Measurements from ENCODE around the gene FERMT2. TPM values are rescaled to one million over a fixed set of nuclear protein-coding genes. Genes with fewer than 3 reads are reported as not detected.

Gene FERMT2
- total RNA-seq, 1 donor from 2014 or later: 166 TPM

- Histone ChIP-seq H3K27ac (no peak overlapping the region), H4K20me1 (ENCODE audit: low read depth) (peaks cover 27% of the 10 kb centered on the region), H3K4me1 (no peaks in the 10 kb centered on the region), H3K9me3 (ENCODE audit: low read depth) (no peaks in the 10 kb centered on the region), H2AFZ (replicated peaks) (no peak overlapping the region), H3K4me3 (no peak overlapping the region), H3K4me2 (no peak overlapping the region), H3F3A (ENCODE audit: low read depth) (no peaks in the 10 kb centered on the region), H3K79me2 (ENCODE audit: low read depth) (peaks cover 98% of the 10 kb centered on the region), H3K27me3 (no peaks in the 10 kb centered on the region), H3K9ac (no peak overlapping the region), H3K36me3 (no peaks in the 10 kb centered on the region)
- Mint-ChIP-seq H3K4me3 (no peak overlapping the region), H3K9me3 (no peaks in the 10 kb centered on the region), H3K27ac (no peak overlapping the region), H3K27me3 (ENCODE audit: insufficient read depth, low read depth) (no peaks in the 10 kb centered on the region), H3K36me3 (peaks cover 21% of the 10 kb centered on the region), H3K4me1 (peaks cover 2% of the 10 kb centered on the region)
- no peak for TF ChIP-seq EZH2phosphoT487 (IDR thresholded peaks at IDR 0.05)
- TF ChIP-seq EZH2 (IDR thresholded peaks at IDR 0.05): no peak
- no peak for TF ChIP-seq CTCF (IDR thresholded peaks at IDR 0.05)
- no peak for DNase-seq (ENCODE audit: low spot score)
Observed at GRCh38 chr14:52917735-52918134, 33.1 kb downstream of the FERMT2 start.

GRCh38 chr14:52914295-52914694, 36.6 kb downstream of the FERMT2 start:
- Mint-ChIP-seq H3K27me3 (ENCODE audit: insufficient read depth, low read depth) (no peaks in the 10 kb centered on the region), H3K4me3 (no peak overlapping the region), H3K9me3 (no peaks in the 10 kb centered on the region), H3K36me3 (peaks cover 25% of the 10 kb centered on the region), H3K27ac (no peak overlapping the region), H3K4me1 (no peaks in the 10 kb centered on the region)
- no peak for DNase-seq (ENCODE audit: low spot score)
- H3K27me3 ChIP-seq: no peaks in the 10 kb centered on the region
- no peak overlapping the region for H3K4me2 ChIP-seq
- no peaks in the 10 kb centered on the region for H3K9me3 ChIP-seq (ENCODE audit: low read depth)
- H3K27ac ChIP-seq: no peak overlapping the region
- H3K4me1 ChIP-seq: no peaks in the 10 kb centered on the region
- H3K4me3 ChIP-seq: no peak overlapping the region
- no peaks in the 10 kb centered on the region for H3K36me3 ChIP-seq
- peaks cover 97% of the 10 kb centered on the region for H3K79me2 ChIP-seq (ENCODE audit: low read depth)
- TF ChIP-seq CTCF (IDR thresholded peaks at IDR 0.05) (no peak), EZH2phosphoT487 (IDR thresholded peaks at IDR 0.05) (no peak), EZH2 (IDR thresholded peaks at IDR 0.05) (no peak)
- H2AFZ ChIP-seq (replicated peaks): no peak overlapping the region
- H4K20me1 ChIP-seq (ENCODE audit: low read depth): peaks cover 3% of the 10 kb centered on the region
- H3F3A ChIP-seq (ENCODE audit: low read depth): no peaks in the 10 kb centered on the region
- H3K9ac ChIP-seq: no peak overlapping the region

- Mint-ChIP-seq H3K36me3 (peaks cover 32% of the 10 kb centered on the region), H3K27me3 (ENCODE audit: insufficient read depth, low read depth) (no peaks in the 10 kb centered on the region), H3K27ac (no peak overlapping the region), H3K4me1 (no peaks in the 10 kb centered on the region), H3K9me3 (no peaks in the 10 kb centered on the region), H3K4me3 (no peak overlapping the region)
- Histone ChIP-seq H3K79me2 (ENCODE audit: low read depth) (peaks cover 97% of the 10 kb centered on the region), H3K4me2 (no peak overlapping the region), H3K4me1 (no peaks in the 10 kb centered on the region), H3K4me3 (no peak overlapping the region), H3K9me3 (ENCODE audit: low read depth) (no peaks in the 10 kb centered on the region), H3F3A (ENCODE audit: low read depth) (no peaks in the 10 kb centered on the region), H2AFZ (replicated peaks) (no peak overlapping the region), H4K20me1 (ENCODE audit: low read depth) (no peaks in the 10 kb centered on the region), H3K27ac (no peak overlapping the region), H3K36me3 (no peaks in the 10 kb centered on the region), H3K27me3 (no peaks in the 10 kb centered on the region), H3K9ac (no peak overlapping the region)
- no peak for DNase-seq (ENCODE audit: low spot score)
- TF ChIP-seq EZH2phosphoT487 (IDR thresholded peaks at IDR 0.05) (no peak), CTCF (IDR thresholded peaks at IDR 0.05) (no peak), EZH2 (IDR thresholded peaks at IDR 0.05) (no peak)
Observed at GRCh38 chr14:52913271-52913670, 37.6 kb downstream of the FERMT2 start.

Data from neural progenitor cell (in vitro differentiated cells).